SH-SY5Y (cell line): ENCODE data around the gene AAR2.

ENCODE experiments used
- GATA2 ChIP-seq: IDR thresholded peaks from 2 replicates; pipeline ENCODE4 v1.6.1; 2011; ENCODE audit warnings: mild to moderate bottlenecking, low read depth, low read length
- GATA3 ChIP-seq: IDR thresholded peaks from 2 replicates; pipeline ENCODE4 v1.6.1; 2011; ENCODE audit warnings: low read depth, mild to moderate bottlenecking, low read length, moderate library complexity

DNA sequence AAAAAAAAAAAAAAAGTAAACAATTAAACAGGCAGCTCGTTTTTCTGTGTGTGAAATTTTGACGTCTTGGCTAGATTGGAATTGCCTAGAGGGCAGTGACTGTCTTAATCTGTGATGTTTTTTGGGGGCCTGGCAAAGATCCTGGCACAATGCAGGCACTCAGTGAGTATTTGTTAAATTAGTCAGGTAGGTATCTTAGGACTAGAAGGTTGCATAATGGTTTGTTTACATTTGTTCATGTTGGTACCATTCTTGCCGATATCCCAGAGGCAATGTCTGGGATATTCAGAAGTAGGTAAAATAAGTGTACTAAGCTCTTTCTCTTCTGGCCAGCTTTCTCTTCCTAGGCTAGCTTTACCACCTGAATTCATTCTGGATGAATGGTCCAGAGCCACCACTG is 2.5 kb downstream of the AAR2 start:
- no peak for TF ChIP-seq GATA2
- TF ChIP-seq GATA3, result no peak
